Camera-type eye (tissue), 1 donor: Measurements from ENCODE around the gene TPH2. TPM values are rescaled to one million over a fixed set of nuclear protein-coding genes. Genes with fewer than 3 reads are reported as not detected.

ENCODE experiments used
- total RNA-seq: library from RNA; depleted of rRNA; stranded (reverse); fragments of >200 nt; gene quantifications from one replicate; pipeline ENCODE4 v1.2.3, GENCODE V29; 2014

The TPH2 gene
- total RNA-seq = not detected

GRCh38 chr12:71938728-71939385 lies at the start of gene TPH2:
Gene TPH2 (plus strand): TSS chr12:71938845. CDS start chr12:71938987, 142 bp downstream.

Other genes with a start within 250 kb of the TPH2 start
- gene RAB21, start 184.0 kb upstream of the TPH2 start, total RNA-seq = 49.5 TPM
- 79.5 TPM for gene TBC1D15, start 99.1 kb upstream of the TPH2 start, total RNA-seq